Measurements from ENCODE around the gene HIP1R. TPM values are rescaled to one million over a fixed set of nuclear protein-coding genes. Genes with fewer than 3 reads are reported as not detected.

The HIP1R gene
- total and polyA plus RNA-seq, 2 of the 8 experiments (the other 6 are each of a cell fraction or from before 2014, with no cell fraction given) = 11.2 to 14.5 TPM

DNA sequence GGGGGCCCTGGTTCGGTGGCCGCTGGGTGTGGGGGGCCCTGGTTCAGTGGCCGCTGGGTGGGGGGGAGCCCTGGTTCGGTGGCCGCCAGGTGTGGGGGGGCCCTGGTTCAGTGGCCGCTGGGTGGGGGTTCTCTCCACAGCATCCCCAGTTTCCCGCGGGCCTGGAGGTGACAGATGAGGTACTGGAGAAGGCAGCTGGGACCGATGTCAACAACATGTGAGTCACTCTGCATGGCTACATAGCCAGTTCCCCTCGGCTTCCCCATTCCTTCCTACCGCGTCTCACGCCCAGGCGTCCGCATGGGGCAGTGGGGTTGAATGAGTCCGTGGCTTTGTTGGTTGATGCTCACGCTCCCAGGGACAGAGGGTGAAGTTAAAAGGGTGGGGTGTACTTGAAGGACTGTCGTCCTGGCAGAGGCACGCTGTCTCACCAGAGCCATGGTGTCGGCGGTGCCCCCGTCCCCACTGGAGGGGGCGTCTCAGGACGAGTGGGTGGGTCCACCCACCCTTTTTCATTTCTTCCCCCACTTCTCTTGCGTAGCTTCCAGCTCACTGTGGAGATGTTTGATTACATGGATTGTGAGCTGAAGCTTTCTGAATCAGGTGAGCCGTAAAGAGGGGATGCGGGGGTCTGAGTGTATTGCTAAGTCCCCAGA is 15.6 kb downstream of the HIP1R start:
- no peak for FAIRE-seq
- no peak overlapping the region for H3K56ac ChIP-seq (replicated peaks; ENCODE audit: insufficient read length, low read depth, low read length)

More for the DNA sequence above, 15.6 kb downstream of the HIP1R start:
- no peak overlapping the region for H2BK12ac ChIP-seq (ENCODE audit: low read depth, low read length)
- no peak overlapping the region for H2BK5ac ChIP-seq (ENCODE audit: low read depth, low read length)
- H2BK120ac ChIP-seq (replicated peaks; ENCODE audit: low read depth, low read length) = no peak overlapping the region
- no peaks in the 10 kb centered on the region for H3K23me2 ChIP-seq (ENCODE audit: low read depth, low read length)
- H3K27ac ChIP-seq (ENCODE audit: low read depth, low read length) = no peak overlapping the region
- H3K4ac ChIP-seq (replicated peaks; ENCODE audit: insufficient read length, low read depth, low read length) = no peak overlapping the region
- no peak overlapping the region for H4K8ac ChIP-seq (ENCODE audit: extremely low read depth, insufficient read depth, low read length)
- H2AFZ ChIP-seq (ENCODE audit: low read length) = no peak overlapping the region
- no peak overlapping the region for H3K14ac ChIP-seq (ENCODE audit: insufficient read length)
- H3K79me2 ChIP-seq (ENCODE audit: control insufficient read depth in 1 of 2, insufficient read depth in 2 of 2, low read length in 2 of 2) = no peaks in the 10 kb centered on the region
- TF ChIP-seq TAF7 (optimal IDR thresholded peaks at IDR 0.05; ENCODE audit: borderline replicate concordance, low read depth, low read length) (no peak), SP4 (IDR thresholded peaks at IDR 0.05; ENCODE audit: low read length) (no peak), KDM5A (IDR thresholded peaks at IDR 0.05; ENCODE audit: low read length) (no peak)
- no peaks in the 10 kb centered on the region for H3K27me3 ChIP-seq (replicated peaks in 1 of 4; ENCODE audit: control insufficient read depth in 3 of 4, extremely low read depth in 1 of 4, insufficient read depth in 3 of 4, low read length in 3 of 4)
- H3K4me2 ChIP-seq (ENCODE audit: insufficient read depth in 1 of 2, low read depth in 2 of 2, low read length in 2 of 2) = no peak overlapping the region
- H3K4me1 ChIP-seq (replicated peaks in 1 of 4; ENCODE audit: control insufficient read depth in 3 of 4, insufficient read depth in 4 of 4, low read length in 3 of 4) = no peaks in the 10 kb centered on the region
- CTCF ChIA-PET (ENCODE audit: partially characterized antibody) = interaction anchor here (1.2 to 11.4 kb wide), 3 partner anchors 8 to 102 kb away, joined by 3 to 129 read pairs (median 5); no protein-coding TSS in a partner anchor
- no peak overlapping the region for H4K5ac ChIP-seq (ENCODE audit: insufficient read length, low read depth, low read length)
- no peak overlapping the region for H3K18ac ChIP-seq (ENCODE audit: extremely low read depth, low read length)
- no peaks in the 10 kb centered on the region for H3K9me3 ChIP-seq (ENCODE audit: insufficient read depth in 2 of 2, low read depth in 1 of 2, low read length in 1 of 2)
- WGBS, 2 experiments (ENCODE audit: extremely low coverage in 1 of 2, insufficient coverage in 1 of 2, insufficient read length in 1 of 2, insufficient replicate concordance in 2 of 2, low coverage in 1 of 2, low lambda C conversion rate in 2 of 2, missing lambda C conversion rate in 1 of 2) = 92% methylated on average over 22 of the region's 27 CpGs; no CpG with 5 or more reads in 1 of the 2 experiments
- POLR2A ChIA-PET (ENCODE audit: partially characterized antibody) = no interaction called here
- no peak overlapping the region for H2BK15ac ChIP-seq (ENCODE audit: low read length)
- H4K91ac ChIP-seq (replicated peaks; ENCODE audit: insufficient read length, low read length) = no peak overlapping the region
- no peak overlapping the region for H3K23ac ChIP-seq (ENCODE audit: insufficient read length)
- no peak for DNase-seq (ENCODE audit: low read depth in 1 of 2, low spot score in 2 of 2)
- H3K36me3 ChIP-seq (ENCODE audit: control insufficient read depth in 2 of 4, insufficient read depth in 4 of 4, low read length in 3 of 4) = no peaks in the 10 kb centered on the region; a peak in 1 of 8 replicates
- H2AK5ac ChIP-seq (ENCODE audit: low read depth, low read length) = no peak overlapping the region
- no peak overlapping the region for H3K9ac ChIP-seq (replicated peaks in 1 of 4; ENCODE audit: extremely low read depth in 1 of 4, low read depth in 3 of 4, low read length in 3 of 4)
- no peaks in the 10 kb centered on the region; the same call in 1 of the 2 replicates for H3K79me1 ChIP-seq (ENCODE audit: low read depth, low read length)
- H4K20me1 ChIP-seq (replicated peaks in 1 of 2; ENCODE audit: control insufficient read depth in 1 of 2, insufficient read depth in 2 of 2, low read length in 2 of 2) = peaks cover 9 to 11% of the 10 kb centered on the region in 2 experiments
- H3K4me3 ChIP-seq (ENCODE audit: extremely low read depth in 1 of 4, insufficient read depth in 2 of 4, low read depth in 3 of 4, low read length in 4 of 4) = no peak overlapping the region
- no peak overlapping the region for H2BK20ac ChIP-seq (ENCODE audit: low read length)
